GM21526 (cell line): ENCODE results near the gene TMCO6.

Source experiments
- ATAC-seq: cut with Tn5 transposase; IDR thresholded peaks from one replicate; pipeline ENCODE4 v1.9.1; 2021; ENCODE audit warnings: moderate library complexity; ENCODE audit not compliant: unreplicated experiment, low FRiP score

The TMCO6 gene

DNA sequence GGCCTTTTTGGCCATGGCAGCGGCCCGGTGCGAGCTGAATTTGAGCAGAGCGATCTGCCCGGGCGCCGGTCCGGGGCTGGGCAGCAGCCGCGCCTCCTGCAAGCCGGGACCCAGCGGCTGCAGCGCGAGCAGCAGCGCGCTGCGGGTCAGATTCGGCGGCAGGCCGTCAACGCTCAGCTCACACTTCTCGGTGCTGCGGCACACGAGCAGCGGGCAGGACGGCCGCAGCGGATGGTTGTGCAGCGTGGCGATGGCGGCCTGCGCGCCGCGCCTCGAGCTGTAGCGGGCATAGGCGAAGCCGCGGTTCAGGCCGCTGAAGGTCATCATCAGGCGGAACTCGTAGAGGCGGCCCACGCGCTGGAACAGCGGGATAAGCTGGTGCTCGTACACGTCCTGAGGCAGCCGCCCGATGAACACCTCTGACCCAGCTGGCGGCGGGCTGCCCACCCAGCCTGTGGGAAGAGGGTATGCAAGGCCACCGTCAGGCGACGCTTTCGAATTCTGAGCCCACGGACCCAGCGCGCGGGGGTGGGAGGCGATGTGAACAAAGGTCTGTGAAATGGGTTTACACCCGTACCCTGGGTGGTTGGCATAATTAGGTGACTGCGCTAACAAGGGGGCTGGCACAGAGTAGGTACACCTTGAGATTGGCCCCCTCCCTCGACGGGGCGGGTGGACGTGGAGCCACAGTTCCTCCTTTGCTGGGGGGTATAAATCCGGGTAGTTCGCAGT lies 33.4 kb downstream of the TMCO6 start:
- ATAC-seq = no peak

DNA sequence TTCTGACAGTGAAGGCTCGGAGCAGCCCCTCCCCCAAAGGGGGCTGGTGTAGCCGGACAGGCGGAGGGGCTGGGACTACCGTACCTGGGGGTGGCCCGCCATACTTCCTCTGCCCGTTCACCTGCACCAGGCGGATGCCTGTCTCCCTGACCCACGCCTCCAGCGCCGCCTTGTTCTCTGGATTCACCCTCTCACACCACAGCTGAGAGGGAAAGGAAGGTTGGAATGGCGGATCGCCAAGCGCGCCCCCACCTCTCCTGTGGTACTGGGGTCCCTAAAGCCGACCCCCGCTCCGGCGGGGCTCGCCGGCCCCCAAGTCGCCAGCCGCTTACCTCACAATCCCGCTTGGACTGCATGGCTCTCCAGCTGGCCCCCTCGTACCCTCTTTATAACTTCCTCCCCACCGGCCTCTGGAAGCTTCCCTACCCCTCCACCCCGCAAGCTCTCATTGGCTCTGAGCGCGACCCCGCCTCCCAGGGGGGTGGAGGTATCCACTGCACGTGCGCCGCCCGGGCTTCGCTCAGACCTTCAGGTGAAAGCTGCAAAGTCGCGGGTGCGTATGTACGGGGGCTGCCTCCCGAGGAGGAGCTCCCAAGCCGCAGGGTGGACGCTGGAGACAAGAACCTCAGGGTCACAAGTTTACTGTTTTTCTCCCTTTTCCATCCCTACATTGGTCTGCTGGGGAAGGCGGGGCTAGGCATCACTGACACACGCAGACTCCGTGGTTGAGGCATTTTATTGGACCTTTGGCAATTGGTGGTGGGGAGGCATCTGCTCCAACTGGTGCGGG lies 34.1 kb downstream of the TMCO6 start, which contains the start of gene DND1:
Gene DND1 (minus strand): TSS at position 390 of the 790 bp plus-strand sequence. CDS start 34 bp downstream, at position 356.
- no peak for ATAC-seq

DNA sequence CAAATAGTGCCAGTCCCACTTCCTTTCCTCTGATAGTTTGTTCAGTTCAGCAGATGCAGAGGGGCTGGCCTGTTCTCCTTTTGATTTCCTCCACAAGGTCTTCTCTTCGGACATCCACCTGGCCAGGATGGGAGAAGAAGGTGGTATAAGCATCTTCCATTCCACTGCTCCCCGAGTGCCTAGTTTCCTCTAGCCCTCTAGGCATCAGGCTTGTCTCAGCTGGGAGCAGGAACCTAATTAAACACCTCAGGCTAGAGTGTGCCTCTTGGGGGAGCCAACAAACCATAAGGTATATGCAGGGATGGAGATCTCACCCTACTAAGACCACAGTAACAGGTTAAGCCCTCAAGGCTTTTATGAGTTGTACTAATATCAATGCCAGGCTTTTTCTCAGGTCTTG lies 35.0 kb downstream of the TMCO6 start:
- ATAC-seq = no peak

DNA sequence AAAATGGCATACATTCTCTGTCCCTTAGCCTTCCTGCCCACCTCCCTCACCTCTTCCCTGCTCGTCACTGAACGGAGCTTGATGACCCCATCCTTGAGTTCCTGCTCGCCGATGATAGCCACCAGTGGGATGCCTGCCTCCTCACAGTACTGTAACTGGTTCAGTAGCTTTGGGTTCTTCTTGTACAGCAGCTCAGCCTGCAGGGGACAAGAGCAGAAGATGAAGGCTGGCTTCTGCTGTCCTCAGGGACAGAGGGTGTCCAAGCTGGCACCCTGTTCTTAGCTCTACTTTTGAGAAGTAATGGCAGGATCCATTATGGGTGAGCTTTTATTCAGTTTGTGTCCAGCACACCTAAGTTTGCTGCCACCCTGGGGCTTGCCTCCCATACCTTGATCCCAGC lies 35.4 kb downstream of the TMCO6 start:
- ATAC-seq = no peak

DNA sequence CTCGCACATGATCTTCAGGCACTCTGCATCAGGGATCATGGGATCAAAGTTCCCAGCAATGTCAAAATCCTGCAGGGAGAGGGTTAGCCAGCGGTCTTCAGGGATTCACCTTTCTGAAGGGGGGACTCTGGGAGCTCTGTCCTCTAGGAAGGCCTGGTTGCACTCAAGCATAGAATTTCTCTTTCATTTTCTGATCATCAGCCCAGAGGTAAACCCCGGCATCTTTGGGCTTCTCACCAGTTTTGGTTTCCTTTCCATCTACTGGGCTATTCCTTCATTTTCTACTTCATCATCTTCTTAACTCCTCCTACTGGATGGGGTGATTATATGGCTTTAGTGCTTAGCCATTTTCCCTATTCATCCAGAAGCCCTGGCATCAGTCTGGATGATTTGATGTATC lies 38.7 kb downstream of the TMCO6 start:
- no peak for ATAC-seq

DNA sequence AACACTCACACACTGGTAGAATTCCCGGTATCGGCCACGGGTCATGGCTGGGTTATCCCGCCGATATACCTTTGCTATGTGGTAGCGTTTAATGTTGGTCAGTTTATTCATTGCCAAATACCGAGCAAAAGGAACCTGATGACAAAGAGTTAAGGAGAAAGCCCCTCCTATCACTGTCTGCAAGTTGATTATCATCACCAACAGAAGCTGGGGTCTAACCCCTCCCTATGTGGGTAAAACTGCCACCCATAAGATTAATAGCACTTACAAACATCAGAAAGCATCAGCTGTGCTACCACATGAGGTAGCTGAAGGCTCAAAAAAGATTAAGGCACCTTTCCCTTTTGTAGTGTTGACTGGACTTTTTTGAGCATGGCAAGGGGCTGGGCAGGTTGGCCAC lies 39.7 kb downstream of the TMCO6 start:
- ATAC-seq = no peak

DNA sequence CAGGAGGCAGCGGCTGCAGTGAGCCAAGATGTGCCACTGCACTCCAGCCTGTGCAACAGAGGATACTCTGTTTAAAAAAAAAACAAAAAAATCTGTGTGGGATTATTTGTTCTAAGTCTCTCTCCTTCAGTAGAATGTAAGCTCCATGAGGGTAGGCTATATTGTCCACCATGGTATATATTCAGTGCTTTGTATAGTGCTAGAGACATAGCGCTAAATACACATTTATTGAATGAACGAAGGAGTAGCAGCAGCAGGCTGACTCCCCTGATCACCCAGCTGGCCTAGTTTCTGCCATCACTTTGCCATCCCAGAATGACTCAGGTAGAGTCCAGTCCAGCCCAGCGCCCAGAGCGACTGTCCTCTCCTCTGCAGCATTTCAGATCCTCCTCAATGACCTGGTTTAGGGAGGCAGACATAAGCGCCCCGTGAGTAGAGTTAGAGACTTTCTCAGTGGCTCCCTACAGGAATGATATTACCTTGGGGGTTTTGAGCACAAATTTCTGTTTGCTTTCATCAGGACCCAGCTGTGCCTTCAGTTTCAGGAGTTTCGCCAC lies 51.2 kb downstream of the TMCO6 start:
- no peak for ATAC-seq

DNA sequence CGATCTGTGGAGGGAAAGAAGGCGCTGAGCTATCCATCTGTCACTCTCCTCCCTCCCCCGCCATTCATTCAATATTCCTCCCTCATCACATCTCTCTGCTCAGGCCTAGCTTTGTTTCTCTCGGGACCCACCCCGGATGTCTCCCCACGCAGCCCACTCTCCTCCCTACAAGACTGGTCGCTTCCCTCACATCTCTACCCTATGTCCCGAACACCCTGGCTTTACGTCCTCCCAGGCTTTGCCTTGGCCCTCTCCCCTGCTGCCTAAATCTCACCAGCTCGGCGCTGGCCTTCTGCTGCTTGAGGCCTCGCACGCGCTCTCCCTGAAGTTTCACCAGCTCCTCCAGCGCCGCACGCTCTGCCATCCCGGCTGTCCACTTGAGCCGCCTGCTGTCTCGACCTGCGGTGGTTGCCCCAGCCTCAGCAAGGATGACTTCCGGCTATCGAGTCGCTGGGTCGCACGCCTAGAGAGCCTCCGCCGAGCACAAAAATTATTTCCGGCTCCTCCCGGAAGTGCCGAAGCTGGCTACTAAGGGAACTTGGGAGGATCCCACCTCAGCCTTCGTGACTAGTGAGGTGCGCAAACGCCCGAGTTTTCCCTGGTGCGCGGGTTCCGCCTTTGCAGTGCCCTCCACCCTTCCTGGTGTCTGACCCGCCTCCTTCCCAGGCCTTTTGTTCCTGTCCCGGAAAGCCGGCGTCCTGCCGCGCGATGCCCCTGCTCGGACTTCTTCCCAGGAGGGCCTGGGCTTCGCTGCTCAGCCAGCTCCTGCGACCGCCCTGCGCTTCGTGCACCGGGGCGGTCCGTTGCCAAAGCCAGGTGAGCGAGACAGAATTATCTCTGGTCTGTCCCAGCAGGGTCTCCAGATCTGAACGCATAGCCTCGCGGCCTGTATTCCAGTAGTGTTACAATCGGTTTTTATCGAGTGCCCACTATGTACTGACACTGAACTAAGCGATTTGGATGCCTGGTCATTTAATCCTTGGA lies 52.0 kb downstream of the TMCO6 start, which contains the start of the genes HARS1 and HARS2:
Gene HARS1 (minus strand): TSS at position 430 of the 984 bp plus-strand sequence. CDS start 66 bp downstream, at position 364.
Gene HARS2 (plus strand): TSS at position 515 of the 984 bp plus-strand sequence. CDS start 194 bp downstream, at position 709.
- peak; percentile 96 for ATAC-seq

DNA sequence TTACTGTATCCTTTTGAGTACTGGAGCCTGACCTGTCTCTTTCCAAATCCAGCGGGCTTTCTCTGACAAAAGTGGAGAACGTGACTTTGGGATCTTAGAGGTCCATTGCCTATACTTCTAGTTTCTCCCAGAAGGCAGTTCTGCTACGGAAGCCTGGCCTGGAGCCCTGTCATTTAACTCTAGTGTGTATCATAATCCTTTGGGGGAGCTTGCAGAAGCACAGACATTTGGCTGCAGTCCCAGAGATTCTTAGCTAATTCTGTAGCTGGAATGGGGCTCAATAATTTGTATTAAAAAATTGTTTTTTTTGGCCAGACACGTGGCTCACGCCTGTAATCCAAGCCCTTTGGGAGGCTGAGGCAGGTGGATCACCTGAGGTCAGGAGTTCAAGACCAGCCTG lies 55.0 kb downstream of the TMCO6 start:
- no peak for ATAC-seq
